GM23338 (cell line): ENCODE results near the gene RER1. TPM values are rescaled to one million over a fixed set of nuclear protein-coding genes. Genes with fewer than 3 reads are reported as not detected.

ENCODE experiments used
- ATAC-seq: fragments of 200-7000 bp; cut with Tn5 transposase; 3 replicates; pipeline ENCODE4 v1.9.1; 2020
- DNase-seq: peaks from one replicate; pipeline ENCODE4 v3.0.0-alpha.2; 2015; ENCODE audit warnings: low spot score
- H2AFZ ChIP-seq: fragments of 200-600 bp; sonication (generic); 2 replicates; pipeline ENCODE4 v1.8.0; 2016; ENCODE audit warnings: antibody characterized with exemption, mild to moderate bottlenecking, moderate library complexity
- H3F3A ChIP-seq: fragments of 200-600 bp; sonication (generic); replicated peaks from 2 replicates; pipeline ENCODE4 v1.8.0; 2017; ENCODE audit warnings: antibody characterized with exemption, mixed run types, low read depth
- H3K27ac ChIP-seq: fragments of 200-600 bp; sonication (generic); 2 replicates; pipeline ENCODE4 v1.6.1; 2016; ENCODE audit warnings: low read depth
- H3K27me3 ChIP-seq: fragments of 200-600 bp; sonication (generic); 2 replicates; pipeline ENCODE4 v1.8.0; 2016; ENCODE audit warnings: mild to moderate bottlenecking, mixed run types, moderate library complexity; ENCODE audit not compliant: insufficient read depth
- H3K36me3 ChIP-seq: fragments of 200-600 bp; sonication (generic); 2 replicates; pipeline ENCODE4 v1.8.0; 2016; ENCODE audit warnings: mild to moderate bottlenecking; ENCODE audit not compliant: insufficient read depth
- H3K4me1 ChIP-seq: fragments of 200-600 bp; sonication (generic); 2 replicates; pipeline ENCODE4 v1.8.0; 2016; ENCODE audit warnings: mild to moderate bottlenecking, moderate library complexity; ENCODE audit not compliant: insufficient read depth
- H3K4me2 ChIP-seq: fragments of 200-600 bp; sonication (generic); 2 replicates; pipeline ENCODE4 v1.7.1; 2017; ENCODE audit warnings: mixed run types
- H3K4me3 ChIP-seq: fragments of 200-600 bp; sonication (generic); 2 replicates; pipeline ENCODE4 v1.6.1; 2016; ENCODE audit warnings: mixed run types
- H3K79me2 ChIP-seq: fragments of 200-600 bp; sonication (generic); replicated peaks from 2 replicates; pipeline ENCODE4 v1.8.0; 2017; ENCODE audit warnings: mild to moderate bottlenecking; ENCODE audit not compliant: insufficient read depth
- H3K9me2 ChIP-seq: fragments of 200-600 bp; sonication (generic); 2 replicates; pipeline ENCODE4 v1.8.0; 2017; ENCODE audit not compliant: insufficient read depth
- H4K20me1 ChIP-seq: fragments of 200-600 bp; sonication (generic); replicated peaks from 2 replicates; pipeline ENCODE4 v1.8.0; 2017; ENCODE audit warnings: mild to moderate bottlenecking; ENCODE audit not compliant: insufficient read depth
- H3K27ac Mint-ChIP-seq: 2 replicates; pipeline ENCODE4 v1.8.0; 2020; ENCODE audit warnings: inconsistent platforms, mild to moderate bottlenecking, moderate library complexity, mixed read lengths
- H3K27me3 Mint-ChIP-seq: 3 replicates; pipeline ENCODE4 v1.8.0; 2022; ENCODE audit warnings: low read depth, mild to moderate bottlenecking, moderate library complexity, mixed read lengths, inconsistent platforms; ENCODE audit not compliant: insufficient read depth, poor library complexity
- H3K36me3 Mint-ChIP-seq: 3 replicates; pipeline ENCODE4 v1.8.0; 2021; ENCODE audit warnings: low read depth, mild to moderate bottlenecking, inconsistent platforms, moderate library complexity, mixed read lengths
- H3K4me1 Mint-ChIP-seq: 3 replicates; pipeline ENCODE4 v1.8.0; 2020; ENCODE audit warnings: mild to moderate bottlenecking, inconsistent platforms, mixed read lengths
- H3K4me3 Mint-ChIP-seq: 3 replicates; pipeline ENCODE4 v1.8.0; 2021; ENCODE audit warnings: moderate library complexity, mild to moderate bottlenecking, inconsistent platforms, mixed read lengths
- H3K9me3 Mint-ChIP-seq: 3 replicates; pipeline ENCODE4 v1.8.0; 2020; ENCODE audit warnings: moderate library complexity, mild to moderate bottlenecking, inconsistent platforms, mixed read lengths
- CREB1 ChIP-seq: fragments of 250-450 bp; sonication (Bioruptor Pico); IDR thresholded peaks from 2 replicates; pipeline ENCODE4 v1.5.0; 2020; ENCODE audit warnings: low read depth, mild to moderate bottlenecking, moderate library complexity
- CTCF ChIP-seq, 2 experiments: fragments of 200-600 bp in 1 of 2; sonication (generic) in 1 of 2; conservative IDR thresholded peaks; 2 replicates each; pipeline versions ENCODE4 v1.5.1 to v1.6.1; 2016 to 2017; ENCODE audit warnings: antibody characterized with exemption in 2 of 2, low read depth in 2 of 2, mild to moderate bottlenecking in 2 of 2, moderate library complexity in 1 of 2
- ETS1 ChIP-seq: IDR thresholded peaks from 2 replicates; pipeline ENCODE4 v1.6.1; 2016; ENCODE audit warnings: antibody characterized with exemption
- EZH2 ChIP-seq: fragments of 200-600 bp; sonication (generic); IDR thresholded peaks from one replicate; pipeline ENCODE4 v1.8.0; 2017; ENCODE audit warnings: antibody characterized with exemption, mild to moderate bottlenecking, low read depth; ENCODE audit not compliant: unreplicated experiment
- EZH2phosphoT487 ChIP-seq: fragments of 200-600 bp; sonication (generic); IDR thresholded peaks from one replicate; pipeline ENCODE4 v1.8.1; 2018; ENCODE audit warnings: antibody characterized with exemption; ENCODE audit not compliant: unreplicated experiment
- JUNB ChIP-seq: IDR thresholded peaks from one replicate; pipeline ENCODE4 v1.6.1; 2016; ENCODE audit warnings: antibody characterized with exemption; ENCODE audit not compliant: unreplicated experiment
- NANOG ChIP-seq: IDR thresholded peaks from 2 replicates; pipeline ENCODE4 v1.6.1; 2016; ENCODE audit warnings: antibody characterized with exemption, borderline replicate concordance
- POLR2AphosphoS5 ChIP-seq: IDR thresholded peaks from 2 replicates; pipeline ENCODE4 v1.6.1; 2016; ENCODE audit warnings: antibody characterized with exemption, low read depth
- STAT1 ChIP-seq: IDR thresholded peaks from one replicate; pipeline ENCODE4 v1.6.1; 2016; ENCODE audit warnings: antibody characterized with exemption; ENCODE audit not compliant: unreplicated experiment
- ZNF114 ChIP-seq: fragments of 250-450 bp; sonication (Bioruptor Pico); IDR thresholded peaks from 2 replicates; pipeline ENCODE4 v1.5.0; 2020; ENCODE audit warnings: mild to moderate bottlenecking, moderate library complexity
- ZNF331 ChIP-seq: fragments of 250-450 bp; sonication (Bioruptor Pico); IDR thresholded peaks from 2 replicates; pipeline ENCODE4 v1.5.0; 2020; ENCODE audit warnings: low read depth, mild to moderate bottlenecking, moderate library complexity
- ZNF462 ChIP-seq: fragments of 250-450 bp; sonication (Bioruptor Pico); IDR thresholded peaks from 2 replicates; pipeline ENCODE4 v1.5.0; 2020; ENCODE audit warnings: mild to moderate bottlenecking, moderate library complexity
- polyA plus RNA-seq: library from polyadenylated mRNA; unstranded; fragments of >200 nt; fragmentation: Nextera tagmentation; extraction: Ambion mirVana; gene quantifications from 2 replicates; pipeline ENCODE4 v1.2.1, GENCODE V29; 2016
- total RNA-seq: library from RNA; depleted of rRNA; stranded (reverse); fragments of >200 nt; shearing (Covaris generic); gene quantifications from 2 replicates; pipeline ENCODE4 v1.2.3, GENCODE V29; 2014
- TF ChIP-seq, protein P1 (sequence below): IDR thresholded peaks from one replicate; pipeline ENCODE4 v1.6.1; 2018; ENCODE audit warnings: antibody characterized with exemption; ENCODE audit not compliant: unreplicated experiment

RER1 gene
- total and polyA plus RNA-seq, 2 experiments from 2014 or later, result 58.4 to 99.5 TPM

DNA sequence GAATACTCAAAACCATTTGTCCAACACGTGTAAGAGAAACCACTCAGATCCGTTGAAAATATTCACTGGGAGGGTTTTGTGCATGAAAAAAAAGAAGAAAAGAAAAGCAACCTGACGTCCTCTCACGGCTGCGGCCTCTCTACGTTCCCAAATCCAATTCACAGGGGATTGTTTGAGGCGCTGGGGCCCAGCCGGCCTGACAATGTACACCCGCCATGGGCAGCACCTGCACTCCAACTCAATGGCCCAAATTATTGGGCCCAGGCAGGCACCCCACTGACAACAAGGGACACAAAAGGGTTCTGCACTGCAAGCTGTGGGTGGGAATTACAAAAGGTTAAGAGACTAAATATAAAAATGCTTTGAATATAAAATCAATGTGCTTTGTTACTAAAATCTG lies 41.8 kb upstream of the RER1 start:
- H3K36me3 ChIP-seq, result no peaks in the 10 kb centered on the region
- ATAC-seq (no peak), DNase-seq (no peak)
- H3K9me2 ChIP-seq, result no peaks in the 10 kb centered on the region
- Mint-ChIP-seq H3K9me3 (peaks cover 3% of the 10 kb centered on the region; the same call in 1 of the 3 replicates), H3K36me3 (no peaks in the 10 kb centered on the region; the same call in 2 of the 3 replicates), H3K4me3 (no peak overlapping the region), H3K27me3 (peaks cover 5% of the 10 kb centered on the region), H3K4me1 (peaks cover 5% of the 10 kb centered on the region; the same call in 2 of the 3 replicates), H3K27ac (no peak overlapping the region)
- H2AFZ ChIP-seq, result no peak overlapping the region
- H3K79me2 ChIP-seq, result no peaks in the 10 kb centered on the region
- H4K20me1 ChIP-seq, result no peaks in the 10 kb centered on the region
- no peak for TF ChIP-seq CTCF (conservative IDR thresholded peaks at IDR 0.05; ENCODE audit: low read depth in 2 of 2)
- TF ChIP-seq CREB1 (CRISPR knock-in tag), result no peak
- TF ChIP-seq ETS1, result no peak
- no peak for TF ChIP-seq JUNB
- no peak for TF ChIP-seq EZH2phosphoT487
- no peak for TF ChIP-seq ZNF114 (CRISPR knock-in tag)
- no peak for TF ChIP-seq NANOG
- TF ChIP-seq POLR2AphosphoS5, result no peak
- TF ChIP-seq ZNF331, result no peak
- no peak for TF ChIP-seq STAT1
- no peak for TF ChIP-seq EZH2
- no peak for TF ChIP-seq ZNF462
- TF ChIP-seq, protein P1, sequence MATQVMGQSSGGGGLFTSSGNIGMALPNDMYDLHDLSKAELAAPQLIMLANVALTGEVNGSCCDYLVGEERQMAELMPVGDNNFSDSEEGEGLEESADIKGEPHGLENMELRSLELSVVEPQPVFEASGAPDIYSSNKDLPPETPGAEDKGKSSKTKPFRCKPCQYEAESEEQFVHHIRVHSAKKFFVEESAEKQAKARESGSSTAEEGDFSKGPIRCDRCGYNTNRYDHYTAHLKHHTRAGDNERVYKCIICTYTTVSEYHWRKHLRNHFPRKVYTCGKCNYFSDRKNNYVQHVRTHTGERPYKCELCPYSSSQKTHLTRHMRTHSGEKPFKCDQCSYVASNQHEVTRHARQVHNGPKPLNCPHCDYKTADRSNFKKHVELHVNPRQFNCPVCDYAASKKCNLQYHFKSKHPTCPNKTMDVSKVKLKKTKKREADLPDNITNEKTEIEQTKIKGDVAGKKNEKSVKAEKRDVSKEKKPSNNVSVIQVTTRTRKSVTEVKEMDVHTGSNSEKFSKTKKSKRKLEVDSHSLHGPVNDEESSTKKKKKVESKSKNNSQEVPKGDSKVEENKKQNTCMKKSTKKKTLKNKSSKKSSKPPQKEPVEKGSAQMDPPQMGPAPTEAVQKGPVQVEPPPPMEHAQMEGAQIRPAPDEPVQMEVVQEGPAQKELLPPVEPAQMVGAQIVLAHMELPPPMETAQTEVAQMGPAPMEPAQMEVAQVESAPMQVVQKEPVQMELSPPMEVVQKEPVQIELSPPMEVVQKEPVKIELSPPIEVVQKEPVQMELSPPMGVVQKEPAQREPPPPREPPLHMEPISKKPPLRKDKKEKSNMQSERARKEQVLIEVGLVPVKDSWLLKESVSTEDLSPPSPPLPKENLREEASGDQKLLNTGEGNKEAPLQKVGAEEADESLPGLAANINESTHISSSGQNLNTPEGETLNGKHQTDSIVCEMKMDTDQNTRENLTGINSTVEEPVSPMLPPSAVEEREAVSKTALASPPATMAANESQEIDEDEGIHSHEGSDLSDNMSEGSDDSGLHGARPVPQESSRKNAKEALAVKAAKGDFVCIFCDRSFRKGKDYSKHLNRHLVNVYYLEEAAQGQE, result no peak
- no peak overlapping the region for H3K4me3 ChIP-seq
- no peak overlapping the region for H3K27ac ChIP-seq
- H3K27me3 ChIP-seq, result no peaks in the 10 kb centered on the region
- H3K4me1 ChIP-seq, result no peaks in the 10 kb centered on the region
- H3F3A ChIP-seq, result 0 out of 2 replicates have a peak, but pooled peaks cover 3% of the 10 kb centered on the region
- H3K4me2 ChIP-seq, result no peak overlapping the region
